ENCODE measurements around the gene SOS1. TPM values are rescaled to one million over a fixed set of nuclear protein-coding genes. Genes with fewer than 3 reads are reported as not detected.

Gene SOS1
- polyA plus RNA-seq, 1 donor: 44.6 TPM

DNA sequence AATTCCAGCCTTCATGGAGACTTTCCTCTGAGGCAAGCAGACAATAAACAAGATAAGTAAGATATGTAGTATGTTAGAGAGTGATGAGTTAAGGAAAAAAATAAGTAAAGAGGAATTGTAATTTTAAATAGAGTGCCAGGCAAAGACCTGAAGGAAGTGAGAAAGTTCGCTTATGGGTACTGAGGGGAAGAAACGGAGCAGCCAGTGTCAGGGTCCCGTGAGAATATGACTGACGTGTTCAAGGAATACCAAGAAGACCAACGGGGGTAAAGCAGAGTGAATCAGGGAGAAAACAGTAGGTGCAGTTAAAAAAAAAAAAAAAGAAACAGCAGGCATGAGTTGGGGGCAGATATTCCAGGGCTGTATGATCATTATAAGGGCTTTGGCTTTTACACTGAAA, 186.1 kb downstream of the SOS1 start:
- no peaks in the 10 kb centered on the region for H3K4me1 ChIP-seq (ENCODE audit: control insufficient read depth, insufficient read depth, low read length)
- no peak overlapping the region for H3K4me3 ChIP-seq (ENCODE audit: low read length)
- DNase-seq: no peak
- H3K36me3 ChIP-seq (ENCODE audit: control insufficient read depth, insufficient read depth, low read length): no peaks in the 10 kb centered on the region
- H3K9me3 ChIP-seq (ENCODE audit: control insufficient read depth, low read depth, low read length): no peaks in the 10 kb centered on the region
- WGBS (ENCODE audit: insufficient coverage, low lambda C conversion rate): 85% methylated on average over 3 of the region's 5 CpGs
- H3K27ac ChIP-seq (ENCODE audit: low read length): no peak overlapping the region
- H3K27me3 ChIP-seq (ENCODE audit: control insufficient read depth, insufficient read depth, low read length): no peaks in the 10 kb centered on the region

DNA sequence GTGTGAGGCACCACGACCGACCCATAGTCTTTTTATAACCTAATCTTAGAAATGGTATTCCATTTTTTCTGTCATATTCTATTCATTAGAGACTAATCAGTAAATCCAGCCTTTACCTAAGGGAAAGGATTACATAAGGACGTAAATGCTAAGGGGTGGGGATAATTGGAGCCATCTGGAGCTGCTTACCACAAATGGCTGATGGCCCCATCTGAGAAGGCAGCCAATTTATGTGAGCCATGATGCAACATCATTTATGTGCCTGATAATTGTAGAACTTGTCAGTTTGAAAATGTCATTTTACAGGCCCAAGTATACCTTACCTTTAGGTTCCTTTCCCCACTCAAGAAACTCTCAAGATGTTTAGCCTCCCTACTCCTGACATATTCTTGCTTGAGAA, 187.2 kb downstream of the SOS1 start:
- Histone ChIP-seq H3K36me3 (ENCODE audit: control insufficient read depth, insufficient read depth, low read length) (no peaks in the 10 kb centered on the region), H3K27ac (ENCODE audit: low read length) (no peak overlapping the region), H3K9me3 (ENCODE audit: control insufficient read depth, low read depth, low read length) (no peaks in the 10 kb centered on the region), H3K27me3 (ENCODE audit: control insufficient read depth, insufficient read depth, low read length) (no peaks in the 10 kb centered on the region), H3K4me1 (ENCODE audit: control insufficient read depth, insufficient read depth, low read length) (no peaks in the 10 kb centered on the region), H3K4me3 (ENCODE audit: low read length) (no peak overlapping the region)
- WGBS (ENCODE audit: insufficient coverage, low lambda C conversion rate): 94% methylated on average over 2 of the region's 3 CpGs
- DNase-seq: no peak

DNA sequence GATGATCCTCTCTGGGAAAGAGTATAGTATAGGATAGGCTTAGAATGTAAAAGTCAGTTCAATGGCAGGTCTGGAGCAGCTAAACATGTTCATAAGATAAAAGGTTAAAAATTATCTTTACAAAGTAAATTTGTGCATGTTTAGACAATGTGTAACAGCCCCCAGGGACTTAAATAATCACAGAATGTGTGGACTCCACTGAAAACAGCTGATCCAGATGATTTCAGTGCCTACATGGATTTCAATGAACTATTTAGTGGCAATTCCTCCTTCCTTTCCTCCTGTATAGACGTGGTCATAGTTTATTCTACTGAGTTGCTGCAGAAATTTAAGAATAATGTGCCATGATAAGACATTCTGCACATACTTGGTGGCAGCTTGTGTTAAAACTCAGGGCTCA, 188.3 kb downstream of the SOS1 start:
- no peak overlapping the region for H3K27ac ChIP-seq (ENCODE audit: low read length)
- H3K27me3 ChIP-seq (ENCODE audit: control insufficient read depth, insufficient read depth, low read length): no peaks in the 10 kb centered on the region
- no peaks in the 10 kb centered on the region for H3K4me1 ChIP-seq (ENCODE audit: control insufficient read depth, insufficient read depth, low read length)
- H3K4me3 ChIP-seq (ENCODE audit: low read length): no peak overlapping the region
- DNase-seq: no peak
- WGBS (ENCODE audit: insufficient coverage, low lambda C conversion rate): no CpG with 5 or more reads among the region's 1 CpG
- no peaks in the 10 kb centered on the region for H3K9me3 ChIP-seq (ENCODE audit: control insufficient read depth, low read depth, low read length)
- no peaks in the 10 kb centered on the region for H3K36me3 ChIP-seq (ENCODE audit: control insufficient read depth, insufficient read depth, low read length)

Other genes starting within 250 kb of the SOS1 start
- 15.2 TPM for gene DHX57, start 245.1 kb downstream of the SOS1 start, polyA plus RNA-seq
- gene MORN2, start 245.1 kb downstream of the SOS1 start, polyA plus RNA-seq: 16.6 TPM
- 0.87 TPM for gene ARHGEF33, start 231.2 kb downstream of the SOS1 start, polyA plus RNA-seq
- 0.10 TPM for gene CDKL4, start 122.9 kb upstream of the SOS1 start, polyA plus RNA-seq